MM.1S (cell line): Measurements from ENCODE around the gene TSPO2.

ENCODE experiments used
- DNase-seq: peaks from one replicate; pipeline ENCODE4 v3.0.0-alpha.2; 2015
- H2AFZ ChIP-seq: fragments of 300-600 bp; sonication (generic); 2 replicates; pipeline ENCODE4 v1.6.0; 2016; ENCODE audit warnings: antibody characterized with exemption, low read length
- H3F3A ChIP-seq: fragments of 300-600 bp; sonication (generic); 2 replicates; pipeline ENCODE4 v1.6.1; 2016; ENCODE audit warnings: mild to moderate bottlenecking, antibody characterized with exemption, low read length, moderate library complexity, mixed read lengths; ENCODE audit not compliant: insufficient read depth
- H3K27ac ChIP-seq: fragments of 300-600 bp; sonication (generic); 2 replicates; pipeline ENCODE4 v1.5.1; 2016; ENCODE audit warnings: mild to moderate bottlenecking, low read length
- H3K27me3 ChIP-seq: fragments of 300-600 bp; sonication (generic); replicated peaks from 2 replicates; pipeline ENCODE4 v1.6.0; 2016; ENCODE audit warnings: low read length; ENCODE audit not compliant: insufficient read depth
- H3K36me3 ChIP-seq: fragments of 300-600 bp; sonication (generic); replicated peaks from 2 replicates; pipeline ENCODE4 v1.6.1; 2016; ENCODE audit warnings: mild to moderate bottlenecking, low read length, mixed read lengths; ENCODE audit not compliant: insufficient read depth
- H3K4me1 ChIP-seq: fragments of 300-600 bp; sonication (generic); 2 replicates; pipeline ENCODE4 v1.6.1; 2016; ENCODE audit warnings: low read length, mixed read lengths
- H3K4me2 ChIP-seq: fragments of 300-600 bp; sonication (generic); 2 replicates; pipeline ENCODE4 v1.6.0; 2016; ENCODE audit warnings: low read depth, low read length
- H3K4me3 ChIP-seq: fragments of 300-600 bp; sonication (generic); 2 replicates; pipeline ENCODE4 v1.5.1; 2016; ENCODE audit warnings: low read length, mixed read lengths
- H3K79me2 ChIP-seq: fragments of 300-600 bp; sonication (generic); 2 replicates; pipeline ENCODE4 v1.6.1; 2016; ENCODE audit warnings: mixed run types, low read length, mixed read lengths
- H3K9ac ChIP-seq: fragments of 300-600 bp; sonication (generic); 2 replicates; pipeline ENCODE4 v1.6.1; 2016; ENCODE audit warnings: low read length, mixed read lengths
- H3K9me2 ChIP-seq: fragments of 300-600 bp; sonication (generic); replicated peaks from 2 replicates; pipeline ENCODE4 v1.6.1; 2016; ENCODE audit warnings: mild to moderate bottlenecking, low read length, mixed read lengths; ENCODE audit not compliant: insufficient read depth
- H3K9me3 ChIP-seq: fragments of 300-600 bp; sonication (generic); replicated peaks from 2 replicates; pipeline ENCODE4 v1.6.1; 2016; ENCODE audit warnings: mild to moderate bottlenecking, low read length, mixed read lengths; ENCODE audit not compliant: insufficient read depth
- H4K20me1 ChIP-seq: fragments of 300-600 bp; sonication (generic); 2 replicates; pipeline ENCODE4 v1.6.1; 2016; ENCODE audit warnings: mild to moderate bottlenecking, low read length, moderate library complexity, mixed read lengths; ENCODE audit not compliant: insufficient read depth
- CTCF ChIP-seq: fragments of 300-600 bp; sonication (generic); IDR thresholded peaks from 2 replicates; pipeline ENCODE4 v1.5.1; 2016; ENCODE audit warnings: antibody characterized with exemption, low read length, mixed read lengths
- EZH2 ChIP-seq: fragments of 300-600 bp; sonication (generic); optimal IDR thresholded peaks from 2 replicates; pipeline ENCODE3; 2017; ENCODE audit warnings: low read depth, mild to moderate bottlenecking, antibody characterized with exemption, low read length, mixed read lengths
- EZH2phosphoT487 ChIP-seq: fragments of 300-600 bp; sonication (generic); IDR thresholded peaks from 2 replicates; pipeline ENCODE4 v1.6.1; 2018; ENCODE audit warnings: antibody characterized with exemption, low read length

The TSPO2 gene

GRCh38 chr6:41046084-41046483 lies 3.8 kb downstream of the TSPO2 start:
- Histone ChIP-seq H3K4me3 (no peak overlapping the region), H3K9ac (no peak overlapping the region), H3K79me2 (no peaks in the 10 kb centered on the region), H2AFZ (no peak overlapping the region), H3K27ac (no peak overlapping the region), H3K36me3 (no peaks in the 10 kb centered on the region), H3K4me2 (no peak overlapping the region), H3K4me1 (no peaks in the 10 kb centered on the region), H3K9me3 (no peaks in the 10 kb centered on the region), H3F3A (no peaks in the 10 kb centered on the region), H3K9me2 (no peaks in the 10 kb centered on the region), H3K27me3 (no peaks in the 10 kb centered on the region), H4K20me1 (no peaks in the 10 kb centered on the region)
- TF ChIP-seq EZH2phosphoT487 = no peak
- no peak for DNase-seq

GRCh38 chr6:41047306-41047705 lies 5.0 kb downstream of the TSPO2 start:
- DNase-seq = no peak
- no peaks in the 10 kb centered on the region for H3K36me3 ChIP-seq
- TF ChIP-seq EZH2 (no peak), EZH2phosphoT487 (no peak), CTCF (no peak)
- H3K27ac ChIP-seq = no peak overlapping the region
- H3K9me3 ChIP-seq = no peaks in the 10 kb centered on the region
- no peaks in the 10 kb centered on the region for H3K27me3 ChIP-seq
- no peaks in the 10 kb centered on the region for H3K9me2 ChIP-seq
- H3K4me2 ChIP-seq = no peak overlapping the region
- H4K20me1 ChIP-seq = no peaks in the 10 kb centered on the region
- H3K4me3 ChIP-seq = no peak overlapping the region
- H3F3A ChIP-seq = no peaks in the 10 kb centered on the region
- no peak overlapping the region for H3K9ac ChIP-seq
- no peak overlapping the region for H2AFZ ChIP-seq
- H3K4me1 ChIP-seq = peaks cover 5% of the 10 kb centered on the region; the same call in 1 of the 2 replicates
- H3K79me2 ChIP-seq = no peaks in the 10 kb centered on the region

- Histone ChIP-seq H3K4me1 (peaks cover 7% of the 10 kb centered on the region; the same call in 1 of the 2 replicates), H3K36me3 (no peaks in the 10 kb centered on the region)
Measured at GRCh38 chr6:41047745-41048732, 5.8 kb downstream of the TSPO2 start.

More at GRCh38 chr6:41047745-41048732, 5.8 kb downstream of the TSPO2 start:
- Histone ChIP-seq H3K79me2 (no peaks in the 10 kb centered on the region), H3K4me2 (no peak overlapping the region), H3K9me3 (no peaks in the 10 kb centered on the region), H3K4me3 (no peak overlapping the region), H3K27me3 (no peaks in the 10 kb centered on the region), H3K9ac (no peak overlapping the region), H3K27ac (no peak overlapping the region), H3K9me2 (no peaks in the 10 kb centered on the region), H4K20me1 (no peaks in the 10 kb centered on the region), H3F3A (no peaks in the 10 kb centered on the region), H2AFZ (no peak overlapping the region)
- no peak for DNase-seq
- no peak for TF ChIP-seq EZH2
- no peak for TF ChIP-seq CTCF
- TF ChIP-seq EZH2phosphoT487 = no peak
